B cell (primary cell): ENCODE data around the gene B4GALT5. TPM values are rescaled to one million over a fixed set of nuclear protein-coding genes. Genes with fewer than 3 reads are reported as not detected.

Source experiments
- ATAC-seq: fragments of 200-7000 bp; cut with Tn5 transposase; one replicate; pipeline ENCODE4 v1.10.0; 2021; ENCODE audit warnings: low read depth, mild to moderate bottlenecking, moderate number of reproducible peaks, moderate library complexity
- CTCF ChIA-PET: fragments of 350-600 bp; sonication (Branson Sonifier 250); formaldehyde crosslinking; loops from one replicate; lab custom pipeline; 2021; ENCODE audit warnings: antibody characterized with exemption, inconsistent platforms; lab: Charles Lee
- POLR2A ChIA-PET: fragments of 350-600 bp; sonication (Branson Sonifier 250); formaldehyde crosslinking; loops from one replicate; lab custom pipeline; 2021; ENCODE audit warnings: antibody characterized with exemption; lab: Charles Lee
- DNase-seq: peaks from one replicate; pipeline ENCODE4 v3.0.0; 2013
- H2AFZ ChIP-seq: 2 replicates; pipeline ENCODE4 v1.6.1; 2012; ENCODE audit warnings: mild to moderate bottlenecking, low read depth, low read length; ENCODE audit not compliant: insufficient read depth, poor library complexity, severe bottlenecking
- H3K27ac ChIP-seq, 2 donors: 1 replicate in 1 of 2; 2 replicates in 1 of 2; pipeline ENCODE4 v1.5.1; 2012 to 2013; ENCODE audit warnings: low read length in 2 of 2, mild to moderate bottlenecking in 2 of 2, moderate library complexity in 1 of 2
- H3K27me3 ChIP-seq, 4 experiments: fragments of 200-600 bp in 1 of 4; sonication (generic) in 1 of 4; replicated peaks in 1 of 4; 1 replicate in 2 of 4; 2 replicates in 2 of 4; pipeline versions ENCODE4 v1.6.1 to v1.7.0; 2013 to 2016; ENCODE audit warnings: low read length in 3 of 4, mild to moderate bottlenecking in 2 of 4, mixed read lengths in 1 of 4, moderate library complexity in 1 of 4; ENCODE audit not compliant: insufficient read depth in 4 of 4, control insufficient read depth in 3 of 4; ENCODE audit errors: control extremely low read depth in 1 of 4
- H3K36me3 ChIP-seq, 2 experiments: replicated peaks in 1 of 2; 1 replicate in 1 of 2; 2 replicates in 1 of 2; pipeline versions ENCODE4 v1.6.1 to v1.7.1; 2013; ENCODE audit warnings: low read length in 1 of 2; ENCODE audit not compliant: insufficient read depth in 2 of 2, control insufficient read depth in 1 of 2; ENCODE audit errors: control extremely low read depth in 1 of 2, extremely low read depth in 1 of 2
- H3K4me1 ChIP-seq, 2 donors: fragments of 200-600 bp in 1 of 2; sonication (generic) in 1 of 2; 1 replicate in 1 of 2; 2 replicates in 1 of 2; pipeline versions ENCODE4 v1.5.1 to v1.6.1; 2013 to 2017; ENCODE audit warnings: low read length in 2 of 2; ENCODE audit not compliant: control insufficient read depth in 2 of 2, insufficient read depth in 2 of 2
- H3K4me2 ChIP-seq: replicated peaks from 2 replicates; pipeline ENCODE3; 2012; ENCODE audit warnings: mild to moderate bottlenecking, low read depth, low read length; ENCODE audit not compliant: poor library complexity, severe bottlenecking
- H3K4me3 ChIP-seq, 5 experiments: fragments of 200-600 bp in 1 of 5; sonication (generic) in 1 of 5; 1 replicate in 3 of 5; 2 replicates in 2 of 5; pipeline versions ENCODE4 v1.5.1 to v1.7.0; 2011 to 2016; ENCODE audit warnings: low read length in 4 of 5, mild to moderate bottlenecking in 4 of 5, low read depth in 2 of 5, control low read depth in 1 of 5, moderate library complexity in 1 of 5; ENCODE audit not compliant: insufficient read depth in 1 of 5; ENCODE audit errors: control extremely low read depth in 1 of 5, extremely low read depth in 1 of 5
- H3K79me2 ChIP-seq: fragments of 200-600 bp; sonication (generic); one replicate; pipeline ENCODE4 v1.6.0; 2016; ENCODE audit warnings: low read length; ENCODE audit not compliant: control insufficient read depth, insufficient read depth
- H3K9ac ChIP-seq: fragments of 200-600 bp; sonication (generic); 2 replicates; pipeline ENCODE4 v1.6.1; 2017; ENCODE audit warnings: mild to moderate bottlenecking, low read length, moderate library complexity
- H3K9me3 ChIP-seq, 3 donors: one replicate each; pipeline versions ENCODE4 v1.6.1 to v1.7.1; 2013; ENCODE audit warnings: low read length in 2 of 3; ENCODE audit not compliant: control insufficient read depth in 2 of 3, insufficient read depth in 1 of 3; ENCODE audit errors: control extremely low read depth in 1 of 3
- H4K20me1 ChIP-seq: 2 replicates; pipeline ENCODE4 v1.6.0; 2012; ENCODE audit warnings: mild to moderate bottlenecking, low read length; ENCODE audit not compliant: insufficient read depth, control insufficient read depth, poor library complexity, severe bottlenecking
- H3K27ac Mint-ChIP-seq: one replicate; pipeline ENCODE4 v1.8.0; 2021; ENCODE audit warnings: mixed read lengths
- H3K27me3 Mint-ChIP-seq: one replicate; pipeline ENCODE4 v1.8.0; 2021; ENCODE audit warnings: mixed read lengths
- H3K4me1 Mint-ChIP-seq: one replicate; pipeline ENCODE4 v1.8.0; 2021; ENCODE audit warnings: mixed read lengths
- H3K4me3 Mint-ChIP-seq: one replicate; pipeline ENCODE4 v1.8.0; 2021; ENCODE audit warnings: mixed read lengths
- H3K9me3 Mint-ChIP-seq: one replicate; pipeline ENCODE4 v1.8.0; 2022; ENCODE audit warnings: mixed read lengths; ENCODE audit not compliant: insufficient read depth
- CTCF ChIP-seq: fragments of 200-600 bp; IDR thresholded peaks from one replicate; pipeline ENCODE4 v1.8.0; 2022; ENCODE audit warnings: antibody characterized with exemption, mild to moderate bottlenecking
- EZH2 ChIP-seq: IDR thresholded peaks from 2 replicates; pipeline ENCODE4 v1.6.1; 2012; ENCODE audit warnings: borderline replicate concordance, low read depth, mild to moderate bottlenecking, moderate library complexity, low read length; ENCODE audit not compliant: insufficient read depth, poor library complexity, severe bottlenecking
- WGBS: methylation state at CpG from one replicate; pipeline ENCODE4 v1.1.5; 2013; ENCODE audit warnings: missing lambda C conversion rate; ENCODE audit not compliant: insufficient coverage; 5-methylcytosine and 5-hydroxymethylcytosine counted together
- intact Hi-C: fragments of 100-400 bp; cut with micrococcal nuclease; formaldehyde crosslinking; loops from one replicate; pipeline ENCODE4 v1.10.0; 2022
- polyA plus RNA-seq: library from polyadenylated mRNA; depleted of rRNA; stranded (reverse); fragments of >200 nt; gene quantifications from 2 replicates; pipeline ENCODE4 v1.2.3, GENCODE V29; 2012
- total RNA-seq, 2 donors: library from RNA; stranded (reverse); fragments of 120-200 nt in 1 of 2; gene quantifications; 1 replicate in 1 of 2; 2 replicates in 1 of 2; pipeline versions ENCODE4 v1.2.3 to v1.2.4, GENCODE V29; 2013 to 2022

Gene B4GALT5
- total and polyA plus RNA-seq, 2 donors (not counting 1 experiment from before 2014, with no cell fraction given) = 3.4 to 7.3 TPM

GRCh38 chr20:49616154-49617007, 97.3 kb downstream of the B4GALT5 start:
- ATAC-seq (no peak), DNase-seq (no peak)
- intact Hi-C loops = no loop called here
- no peak for TF ChIP-seq CTCF
- peaks cover 0 to 3% (median 0%) of the 10 kb centered on the region in 3 donors for H3K9me3 ChIP-seq
- H3K36me3 ChIP-seq = no peaks in the 10 kb centered on the region
- H3K27me3 Mint-ChIP-seq = no peaks in the 10 kb centered on the region
- H3K79me2 ChIP-seq = no peaks in the 10 kb centered on the region
- H3K27me3 ChIP-seq = no peaks in the 10 kb centered on the region
- ChIA-PET POLR2A (interaction anchor here (0.7 kb wide), 1 partner anchor 92 kb away, joined by 6 read pairs; no protein-coding TSS in a partner anchor), CTCF (interaction anchor here (12.2 kb wide), 1 partner anchor 226 kb away, joined by 241 read pairs; no protein-coding TSS in a partner anchor)
- 76% methylated on average over 9 of the region's 11 CpGs for WGBS
- no peak overlapping the region for H3K4me3 ChIP-seq
- no peaks in the 10 kb centered on the region for H3K9me3 Mint-ChIP-seq
- peaks cover 2% of the 10 kb centered on the region for H3K4me1 Mint-ChIP-seq
- no peak overlapping the region for H3K27ac Mint-ChIP-seq
- no peak overlapping the region for H3K4me3 Mint-ChIP-seq
- H3K27ac ChIP-seq = no peak overlapping the region
- H3K4me1 ChIP-seq = peaks cover 27 to 31% of the 10 kb centered on the region in 2 donors
- no peak overlapping the region for H3K9ac ChIP-seq
- H2AFZ ChIP-seq = no peak overlapping the region
- H4K20me1 ChIP-seq = no peaks in the 10 kb centered on the region
- H3K4me2 ChIP-seq = no peak overlapping the region

DNA sequence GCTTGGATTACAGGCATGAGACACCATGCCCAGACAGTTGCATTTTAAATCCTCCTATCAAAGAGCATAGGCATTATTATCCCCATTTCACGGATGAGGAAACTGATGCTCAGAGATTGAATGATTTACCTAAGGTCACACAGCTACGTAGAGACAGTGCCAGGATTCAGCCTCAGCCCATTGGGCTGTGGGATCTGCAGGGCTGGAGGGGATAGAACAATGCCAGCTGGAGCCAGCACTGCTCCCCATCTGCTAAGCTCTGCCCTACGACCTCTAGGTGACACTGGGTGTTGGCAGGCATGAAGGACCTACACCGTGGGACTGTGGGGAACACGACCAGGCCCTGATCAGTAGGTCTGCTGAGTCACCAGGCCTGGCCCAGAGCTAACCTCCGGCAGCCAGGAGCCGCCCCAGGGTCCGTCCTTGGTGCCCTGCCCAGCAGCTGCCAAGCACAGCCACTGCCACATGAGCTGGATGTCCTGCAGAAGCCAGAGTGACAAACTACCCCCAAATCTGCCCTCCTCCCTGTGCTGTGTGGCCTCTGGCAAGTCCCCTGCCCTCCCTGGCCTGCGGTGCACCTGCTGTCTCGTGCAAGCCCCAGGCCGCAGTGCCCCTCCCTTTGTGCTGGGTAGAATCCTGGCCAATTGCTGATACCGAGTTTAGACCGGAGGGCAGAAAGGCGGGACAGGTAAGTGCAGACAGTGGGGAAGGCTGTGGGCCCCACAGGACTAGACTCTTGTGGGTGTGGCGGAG, 98.1 kb downstream of the B4GALT5 start:
- TF ChIP-seq CTCF (no peak), EZH2 (no peak)
- no peaks in the 10 kb centered on the region for H3K79me2 ChIP-seq
- H3K4me1 ChIP-seq = peaks cover 27 to 31% of the 10 kb centered on the region in 2 donors
- H2AFZ ChIP-seq = no peak overlapping the region
- DNase-seq (no peak), ATAC-seq (no peak)
- H4K20me1 ChIP-seq = no peaks in the 10 kb centered on the region
- Mint-ChIP-seq H3K27ac (no peak overlapping the region), H3K4me3 (no peak overlapping the region), H3K4me1 (peaks cover 7% of the 10 kb centered on the region), H3K9me3 (no peaks in the 10 kb centered on the region), H3K27me3 (no peaks in the 10 kb centered on the region)
- no peaks in the 10 kb centered on the region for H3K36me3 ChIP-seq
- no peak overlapping the region for H3K9ac ChIP-seq
- 76% methylated on average over 14 of the region's 15 CpGs for WGBS
- no peaks in the 10 kb centered on the region for H3K9me3 ChIP-seq
- POLR2A ChIA-PET = no interaction called here
- no peak overlapping the region for H3K27ac ChIP-seq
- no peak overlapping the region for H3K4me2 ChIP-seq
- intact Hi-C loops = no loop called here
- CTCF ChIA-PET = interaction anchor here (12.2 kb wide), 1 partner anchor 227 kb away, joined by 241 read pairs; no protein-coding TSS in a partner anchor
- no peaks in the 10 kb centered on the region for H3K27me3 ChIP-seq
- no peak overlapping the region for H3K4me3 ChIP-seq
